ENCODE data around the gene ACTRT2. TPM values are rescaled to one million over a fixed set of nuclear protein-coding genes. Genes with fewer than 3 reads are reported as not detected.

ACTRT2 gene
- polyA plus RNA-seq, 1 donor (not counting 4 experiments of a cell fraction or from before 2014, with no cell fraction given), result not detected

DNA sequence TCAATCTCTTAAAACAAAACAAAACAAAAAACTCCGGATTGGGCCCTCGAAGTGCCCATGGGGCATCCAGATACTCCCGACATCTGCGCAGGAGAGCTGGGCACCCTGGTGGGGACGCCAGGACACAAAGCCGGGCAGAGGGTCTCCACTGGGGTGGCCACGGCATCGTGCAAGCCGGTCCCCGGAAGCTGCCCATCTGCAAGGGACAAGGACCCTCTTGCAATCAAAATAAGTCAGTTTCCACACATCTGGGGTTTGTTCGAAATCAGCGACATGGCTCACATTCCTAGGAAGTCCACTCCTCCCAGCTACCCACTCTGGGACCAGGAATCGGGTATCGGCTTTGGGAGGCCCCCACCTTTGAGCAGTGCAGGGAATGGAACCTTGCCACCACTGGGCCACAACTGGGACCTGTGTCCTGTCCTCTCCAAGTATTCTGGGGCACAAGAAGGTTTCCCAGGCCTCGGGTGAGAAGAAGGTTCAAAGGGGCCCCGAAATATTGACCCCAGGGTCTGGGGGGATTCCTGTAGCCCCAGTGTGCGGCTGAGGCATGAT is 43.1 kb downstream of the ACTRT2 start:
- no peaks in the 10 kb centered on the region for H3K9me3 ChIP-seq (ENCODE audit: control insufficient read depth, low read depth, low read length)
- FAIRE-seq, result no peak
- H3K27ac ChIP-seq (ENCODE audit: control insufficient read depth, insufficient read depth, low read length), result no peak overlapping the region
- H3K36me3 ChIP-seq (ENCODE audit: control insufficient read depth in 2 of 2, extremely low read depth in 1 of 2, insufficient read depth in 2 of 2, low read length in 2 of 2), result no peaks in the 10 kb centered on the region
- DNase-seq (ENCODE audit: low read depth, low spot score), result no peak
- H3K9me1 ChIP-seq (ENCODE audit: control insufficient read depth, extremely low read depth, insufficient read depth, low read length), result no peaks in the 10 kb centered on the region
- no peak overlapping the region for H3K4me2 ChIP-seq (ENCODE audit: control insufficient read depth, extremely low read depth, insufficient read depth, low read depth, low read length)
- peaks cover 75% of the 10 kb centered on the region for H3K27me3 ChIP-seq (ENCODE audit: control insufficient read depth, extremely low read depth, insufficient read depth, low read length)
- no peaks in the 10 kb centered on the region for H3K4me1 ChIP-seq (ENCODE audit: control insufficient read depth, extremely low read depth, insufficient read depth, low read length)
- H3K79me2 ChIP-seq (ENCODE audit: control insufficient read depth, insufficient read depth, low read length), result no peaks in the 10 kb centered on the region
- H3K4me3 ChIP-seq (ENCODE audit: control insufficient read depth in 2 of 3, extremely low read depth in 1 of 3, insufficient read depth in 2 of 3, low read depth in 1 of 3, low read length in 3 of 3), result no peak overlapping the region
- H2AFZ ChIP-seq (ENCODE audit: control insufficient read depth, low read length), result no peak overlapping the region
- no peaks in the 10 kb centered on the region for H4K20me1 ChIP-seq (ENCODE audit: control insufficient read depth, extremely low read depth, insufficient read depth, low read length)
- dilution Hi-C loops (cut with MboI; ENCODE audit: extremely low pct_ligation_motif_present, low sequenced_read_pairs), result no loop called here
- TF ChIP-seq, protein P1, sequence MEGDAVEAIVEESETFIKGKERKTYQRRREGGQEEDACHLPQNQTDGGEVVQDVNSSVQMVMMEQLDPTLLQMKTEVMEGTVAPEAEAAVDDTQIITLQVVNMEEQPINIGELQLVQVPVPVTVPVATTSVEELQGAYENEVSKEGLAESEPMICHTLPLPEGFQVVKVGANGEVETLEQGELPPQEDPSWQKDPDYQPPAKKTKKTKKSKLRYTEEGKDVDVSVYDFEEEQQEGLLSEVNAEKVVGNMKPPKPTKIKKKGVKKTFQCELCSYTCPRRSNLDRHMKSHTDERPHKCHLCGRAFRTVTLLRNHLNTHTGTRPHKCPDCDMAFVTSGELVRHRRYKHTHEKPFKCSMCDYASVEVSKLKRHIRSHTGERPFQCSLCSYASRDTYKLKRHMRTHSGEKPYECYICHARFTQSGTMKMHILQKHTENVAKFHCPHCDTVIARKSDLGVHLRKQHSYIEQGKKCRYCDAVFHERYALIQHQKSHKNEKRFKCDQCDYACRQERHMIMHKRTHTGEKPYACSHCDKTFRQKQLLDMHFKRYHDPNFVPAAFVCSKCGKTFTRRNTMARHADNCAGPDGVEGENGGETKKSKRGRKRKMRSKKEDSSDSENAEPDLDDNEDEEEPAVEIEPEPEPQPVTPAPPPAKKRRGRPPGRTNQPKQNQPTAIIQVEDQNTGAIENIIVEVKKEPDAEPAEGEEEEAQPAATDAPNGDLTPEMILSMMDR (optimal IDR thresholded peaks at IDR 0.05 in 1 of 3, IDR thresholded peaks at IDR 0.05 in 1 of 3, conservative IDR thresholded peaks at IDR 0.05 in 1 of 3; ENCODE audit: extremely low read depth in 1 of 3, insufficient read depth in 2 of 3, low read length in 3 of 3), result no peak
- peak; percentile 8 for TF ChIP-seq EZH2 (IDR thresholded peaks at IDR 0.05; ENCODE audit: low read length)
- H3K9ac ChIP-seq (ENCODE audit: control insufficient read depth, extremely low read depth, insufficient read depth, low read length), result no peak overlapping the region

- Histone ChIP-seq H3K9ac (ENCODE audit: control insufficient read depth, extremely low read depth, insufficient read depth, low read length) (no peak overlapping the region), H3K27me3 (ENCODE audit: control insufficient read depth, extremely low read depth, insufficient read depth, low read length) (peaks cover 79% of the 10 kb centered on the region), H4K20me1 (ENCODE audit: control insufficient read depth, extremely low read depth, insufficient read depth, low read length) (no peaks in the 10 kb centered on the region), H3K4me2 (ENCODE audit: control insufficient read depth, extremely low read depth, insufficient read depth, low read depth, low read length) (no peak overlapping the region), H3K9me3 (ENCODE audit: control insufficient read depth, low read depth, low read length) (no peaks in the 10 kb centered on the region), H3K4me3 (ENCODE audit: control insufficient read depth in 2 of 3, extremely low read depth in 1 of 3, insufficient read depth in 2 of 3, low read depth in 1 of 3, low read length in 3 of 3) (no peak overlapping the region), H3K4me1 (ENCODE audit: control insufficient read depth, extremely low read depth, insufficient read depth, low read length) (no peaks in the 10 kb centered on the region), H2AFZ (ENCODE audit: control insufficient read depth, low read length) (no peak overlapping the region), H3K79me2 (ENCODE audit: control insufficient read depth, insufficient read depth, low read length) (no peaks in the 10 kb centered on the region), H3K36me3 (ENCODE audit: control insufficient read depth in 2 of 2, extremely low read depth in 1 of 2, insufficient read depth in 2 of 2, low read length in 2 of 2) (no peaks in the 10 kb centered on the region), H3K27ac (ENCODE audit: control insufficient read depth, insufficient read depth, low read length) (no peak overlapping the region), H3K9me1 (ENCODE audit: control insufficient read depth, extremely low read depth, insufficient read depth, low read length) (no peaks in the 10 kb centered on the region)
- DNase-seq (ENCODE audit: low read depth, low spot score), result no peak
- dilution Hi-C loops (cut with MboI; ENCODE audit: extremely low pct_ligation_motif_present, low sequenced_read_pairs), result no loop called here
- no peak for FAIRE-seq
- TF ChIP-seq, protein P1 (optimal IDR thresholded peaks at IDR 0.05 in 1 of 3, IDR thresholded peaks at IDR 0.05 in 1 of 3, conservative IDR thresholded peaks at IDR 0.05 in 1 of 3; ENCODE audit: extremely low read depth in 1 of 3, insufficient read depth in 2 of 3, low read length in 3 of 3), result no peak
- TF ChIP-seq EZH2 (IDR thresholded peaks at IDR 0.05; ENCODE audit: low read length), result no peak
Measured at GRCh38 chr1:3064901-3065300, 43.6 kb downstream of the ACTRT2 start.
